Measurements from ENCODE around the gene GADD45B.

- TF ChIP-seq, protein P1, sequence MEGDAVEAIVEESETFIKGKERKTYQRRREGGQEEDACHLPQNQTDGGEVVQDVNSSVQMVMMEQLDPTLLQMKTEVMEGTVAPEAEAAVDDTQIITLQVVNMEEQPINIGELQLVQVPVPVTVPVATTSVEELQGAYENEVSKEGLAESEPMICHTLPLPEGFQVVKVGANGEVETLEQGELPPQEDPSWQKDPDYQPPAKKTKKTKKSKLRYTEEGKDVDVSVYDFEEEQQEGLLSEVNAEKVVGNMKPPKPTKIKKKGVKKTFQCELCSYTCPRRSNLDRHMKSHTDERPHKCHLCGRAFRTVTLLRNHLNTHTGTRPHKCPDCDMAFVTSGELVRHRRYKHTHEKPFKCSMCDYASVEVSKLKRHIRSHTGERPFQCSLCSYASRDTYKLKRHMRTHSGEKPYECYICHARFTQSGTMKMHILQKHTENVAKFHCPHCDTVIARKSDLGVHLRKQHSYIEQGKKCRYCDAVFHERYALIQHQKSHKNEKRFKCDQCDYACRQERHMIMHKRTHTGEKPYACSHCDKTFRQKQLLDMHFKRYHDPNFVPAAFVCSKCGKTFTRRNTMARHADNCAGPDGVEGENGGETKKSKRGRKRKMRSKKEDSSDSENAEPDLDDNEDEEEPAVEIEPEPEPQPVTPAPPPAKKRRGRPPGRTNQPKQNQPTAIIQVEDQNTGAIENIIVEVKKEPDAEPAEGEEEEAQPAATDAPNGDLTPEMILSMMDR (IDR thresholded peaks at IDR 0.05; ENCODE audit: extremely low read depth in 1 of 2, insufficient read depth in 1 of 2, low read depth in 1 of 2, low read length in 2 of 2), result no peak
- TF ChIP-seq POLR2AphosphoS5 (IDR thresholded peaks at IDR 0.05; ENCODE audit: insufficient read depth, low read depth, low read length), result no peak
- no peak for TF ChIP-seq JUN (IDR thresholded peaks at IDR 0.05; ENCODE audit: borderline replicate concordance, insufficient read depth, insufficient read length, low read depth)
- TF ChIP-seq EZH2 (IDR thresholded peaks at IDR 0.05; ENCODE audit: borderline replicate concordance, low read depth, low read length, severe bottlenecking), result no peak
Observed at GRCh38 chr19:2495130-2495641, 19.3 kb downstream of the GADD45B start.

All from endothelial cell of umbilical vein (primary cell).